Endodermal cell (in vitro differentiated cells): ENCODE measurements around the gene DCN. TPM values are rescaled to one million over a fixed set of nuclear protein-coding genes. Genes with fewer than 3 reads are reported as not detected.

Source experiments
- DNase-seq: peaks from one replicate; pipeline ENCODE4 v3.0.0-alpha.2; 2017
- H3K27ac ChIP-seq: 2 replicates; pipeline ENCODE4 v1.5.1; 2013; ENCODE audit warnings: mild to moderate bottlenecking, low read depth, low read length, moderate library complexity
- H3K27me3 ChIP-seq: 2 replicates; pipeline ENCODE4 v1.6.1; 2013; ENCODE audit warnings: mild to moderate bottlenecking, low read length, moderate library complexity; ENCODE audit not compliant: insufficient read depth, control insufficient read depth, poor library complexity, severe bottlenecking
- H3K36me3 ChIP-seq: 2 replicates; pipeline ENCODE4 v1.7.0; 2013; ENCODE audit warnings: mild to moderate bottlenecking, low read length, moderate library complexity; ENCODE audit not compliant: control insufficient read depth, insufficient read depth
- H3K4me1 ChIP-seq: one replicate; pipeline ENCODE4 v1.7.0; 2013; ENCODE audit warnings: low read length; ENCODE audit not compliant: control insufficient read depth, insufficient read depth
- H3K4me3 ChIP-seq: 2 replicates; pipeline ENCODE4 v1.5.1; 2013; ENCODE audit warnings: mild to moderate bottlenecking, low read length, moderate library complexity
- H3K9ac ChIP-seq: 2 replicates; pipeline ENCODE4 v1.6.1; 2013; ENCODE audit warnings: mild to moderate bottlenecking, low read length, moderate library complexity; ENCODE audit not compliant: poor library complexity, severe bottlenecking; ENCODE audit errors: extremely low read depth
- H3K9me3 ChIP-seq: 2 replicates; pipeline ENCODE4 v1.6.1; 2013; ENCODE audit warnings: mild to moderate bottlenecking, low read length, moderate library complexity; ENCODE audit not compliant: control insufficient read depth
- H3K27ac Mint-ChIP-seq: 2 replicates; pipeline ENCODE4 v1.8.0; 2020; ENCODE audit warnings: mixed read lengths
- H3K27me3 Mint-ChIP-seq: 2 replicates; pipeline ENCODE4 v1.8.0; 2021; ENCODE audit warnings: mild to moderate bottlenecking, mixed read lengths; ENCODE audit not compliant: insufficient read depth
- H3K36me3 Mint-ChIP-seq: 2 replicates; pipeline ENCODE4 v1.8.0; 2020; ENCODE audit warnings: low read depth, mixed read lengths
- H3K4me1 Mint-ChIP-seq: 2 replicates; pipeline ENCODE4 v1.8.0; 2020; ENCODE audit warnings: mixed read lengths
- H3K4me3 Mint-ChIP-seq: 2 replicates; pipeline ENCODE4 v1.8.0; 2020; ENCODE audit warnings: mild to moderate bottlenecking, moderate library complexity, mixed read lengths
- H3K9me3 Mint-ChIP-seq: 2 replicates; pipeline ENCODE4 v1.8.0; 2020; ENCODE audit warnings: mild to moderate bottlenecking, mixed read lengths
- WGBS, 2 experiments: methylation state at CpG; one replicate each; pipeline versions ENCODE4 v1.1.5 to v1.1.7; 2013; ENCODE audit warnings: missing lambda C conversion rate in 2 of 2, mixed read lengths in 1 of 2; ENCODE audit not compliant: insufficient coverage in 1 of 2, insufficient read length in 1 of 2; 5-methylcytosine and 5-hydroxymethylcytosine counted together
- total RNA-seq, 2 donors: library from RNA; stranded (reverse); fragmentation: NEBNext Ultra II Directional in 1 of 2; extraction: Animal tissue kit (Norgen Biotek cat#: 25700) in 1 of 2; gene quantifications; 2 replicates in 1 of 2; 3 replicates in 1 of 2; pipeline ENCODE4 v1.2.1, GENCODE V29; 2021
- TF ChIP-seq, protein P1 (sequence below): fragments of 200-600 bp; sonication (generic); conservative IDR thresholded peaks from 2 replicates; pipeline ENCODE4 v1.5.0; 2021; ENCODE audit warnings: antibody characterized with exemption, mild to moderate bottlenecking

The DCN gene
- total RNA-seq, 2 donors from 2014 or later, result not detected

- Histone ChIP-seq H3K4me3 (no peak overlapping the region), H3K9me3 (no peaks in the 10 kb centered on the region), H3K9ac (no peak overlapping the region), H3K27me3 (peaks cover 5% of the 10 kb centered on the region), H3K4me1 (peaks cover 11% of the 10 kb centered on the region), H3K27ac (no peak overlapping the region), H3K36me3 (no peaks in the 10 kb centered on the region)
- DNase-seq, result no peak
- H3K36me3 Mint-ChIP-seq, result no peaks in the 10 kb centered on the region
- no peak overlapping the region for H3K4me3 Mint-ChIP-seq
- H3K27ac Mint-ChIP-seq, result no peak overlapping the region
- peaks cover 20% of the 10 kb centered on the region for H3K4me1 Mint-ChIP-seq
- H3K9me3 Mint-ChIP-seq, result no peaks in the 10 kb centered on the region
- WGBS, 2 experiments, result 88 to 92% methylated on average over 2 to 3 of the region's 3 CpGs
- H3K27me3 Mint-ChIP-seq, result peaks cover 4% of the 10 kb centered on the region
- TF ChIP-seq, protein P1, sequence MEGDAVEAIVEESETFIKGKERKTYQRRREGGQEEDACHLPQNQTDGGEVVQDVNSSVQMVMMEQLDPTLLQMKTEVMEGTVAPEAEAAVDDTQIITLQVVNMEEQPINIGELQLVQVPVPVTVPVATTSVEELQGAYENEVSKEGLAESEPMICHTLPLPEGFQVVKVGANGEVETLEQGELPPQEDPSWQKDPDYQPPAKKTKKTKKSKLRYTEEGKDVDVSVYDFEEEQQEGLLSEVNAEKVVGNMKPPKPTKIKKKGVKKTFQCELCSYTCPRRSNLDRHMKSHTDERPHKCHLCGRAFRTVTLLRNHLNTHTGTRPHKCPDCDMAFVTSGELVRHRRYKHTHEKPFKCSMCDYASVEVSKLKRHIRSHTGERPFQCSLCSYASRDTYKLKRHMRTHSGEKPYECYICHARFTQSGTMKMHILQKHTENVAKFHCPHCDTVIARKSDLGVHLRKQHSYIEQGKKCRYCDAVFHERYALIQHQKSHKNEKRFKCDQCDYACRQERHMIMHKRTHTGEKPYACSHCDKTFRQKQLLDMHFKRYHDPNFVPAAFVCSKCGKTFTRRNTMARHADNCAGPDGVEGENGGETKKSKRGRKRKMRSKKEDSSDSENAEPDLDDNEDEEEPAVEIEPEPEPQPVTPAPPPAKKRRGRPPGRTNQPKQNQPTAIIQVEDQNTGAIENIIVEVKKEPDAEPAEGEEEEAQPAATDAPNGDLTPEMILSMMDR, result no peak
Observed at GRCh38 chr12:91142221-91142631, 40.4 kb downstream of the DCN start.

DNA sequence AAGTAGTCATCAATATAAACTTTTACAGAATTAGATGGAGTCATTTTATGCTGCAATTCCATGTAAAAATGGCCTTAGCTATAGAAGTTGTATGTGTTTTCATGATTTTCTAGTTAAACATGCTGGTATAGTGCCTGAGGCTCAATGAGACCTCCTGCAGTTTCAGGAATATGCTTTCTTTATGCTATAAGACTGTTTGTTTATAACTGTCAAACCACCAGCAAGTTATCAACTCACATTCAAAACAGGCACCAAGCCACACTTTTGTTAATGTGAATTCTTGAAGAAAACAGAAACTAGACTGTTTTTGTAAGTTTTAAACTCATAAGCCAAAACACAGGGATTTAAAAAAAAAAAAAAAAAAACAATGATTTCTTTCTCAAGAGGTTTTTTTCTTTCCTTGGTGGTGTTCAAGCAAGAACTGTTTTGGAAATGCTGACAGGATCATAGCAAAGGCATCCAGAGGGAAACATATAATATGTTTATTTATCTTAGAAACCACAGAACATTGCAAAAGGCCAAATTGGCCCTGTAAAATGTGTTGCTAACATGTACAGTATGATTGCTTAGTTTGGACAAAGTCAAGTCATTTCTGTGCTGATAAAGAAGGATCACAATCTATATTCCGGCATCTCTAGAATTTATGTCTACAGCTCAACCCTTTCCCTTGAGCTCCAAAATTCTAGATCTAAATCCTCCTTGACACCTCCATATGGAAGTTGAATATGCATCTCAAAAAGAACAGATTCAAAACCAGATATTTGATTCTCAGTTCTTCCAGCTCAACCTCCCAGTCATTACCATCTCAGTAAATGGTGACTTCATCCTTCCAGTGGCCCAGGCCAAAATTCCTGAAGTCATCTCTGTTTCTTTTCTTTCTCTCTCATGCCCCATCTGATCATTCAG lies 42.3 kb downstream of the DCN start:
- TF ChIP-seq, protein P1, result no peak
- Histone ChIP-seq H3K9ac (no peak overlapping the region), H3K4me3 (no peak overlapping the region), H3K36me3 (no peaks in the 10 kb centered on the region), H3K9me3 (peaks cover 3% of the 10 kb centered on the region), H3K27me3 (peaks cover 5% of the 10 kb centered on the region), H3K4me1 (peaks cover 11% of the 10 kb centered on the region), H3K27ac (no peak overlapping the region)
- Mint-ChIP-seq H3K4me1 (peaks cover 20% of the 10 kb centered on the region), H3K9me3 (no peaks in the 10 kb centered on the region), H3K27me3 (peaks cover 4% of the 10 kb centered on the region), H3K4me3 (no peak overlapping the region), H3K36me3 (no peaks in the 10 kb centered on the region), H3K27ac (no peak overlapping the region)
- DNase-seq, result no peak
- WGBS, 2 experiments, result 88 to 92% methylated on average over 1 of the region's 1 CpG

- H3K9ac ChIP-seq, result no peak overlapping the region
- H3K4me3 ChIP-seq, result no peak overlapping the region
Observed at GRCh38 chr12:91139286-91139685, 43.3 kb downstream of the DCN start.

More at GRCh38 chr12:91139286-91139685, 43.3 kb downstream of the DCN start:
- H3K4me3 Mint-ChIP-seq, result no peak overlapping the region
- no peaks in the 10 kb centered on the region for H3K9me3 Mint-ChIP-seq
- H3K27ac ChIP-seq, result no peak overlapping the region
- peaks cover 20% of the 10 kb centered on the region for H3K4me1 Mint-ChIP-seq
- peak overlapping the region; percentile 76 for H3K27ac Mint-ChIP-seq
- DNase-seq, result no peak
- WGBS, 2 experiments, result no CpG with 5 or more reads among the region's 2 CpGs
- peaks cover 11% of the 10 kb centered on the region for H3K4me1 ChIP-seq
- H3K27me3 Mint-ChIP-seq, result peaks cover 7% of the 10 kb centered on the region
- no peaks in the 10 kb centered on the region for H3K36me3 ChIP-seq
- peaks cover 5% of the 10 kb centered on the region for H3K9me3 ChIP-seq
- H3K27me3 ChIP-seq, result peaks cover 5% of the 10 kb centered on the region
- TF ChIP-seq, protein P1, result no peak
- H3K36me3 Mint-ChIP-seq, result no peaks in the 10 kb centered on the region
